Breast epithelium (tissue), 4 donors: ENCODE results near the gene PSME3. TPM values are rescaled to one million over a fixed set of nuclear protein-coding genes. Genes with fewer than 3 reads are reported as not detected.

Experiments used
- DNase-seq, 2 donors: peaks; one replicate each; pipeline ENCODE4 v3.0.0-alpha.2; 2019; ENCODE audit warnings: low spot score in 2 of 2
- H3K27ac ChIP-seq, 2 donors: fragments of 200-600 bp; sonication (generic) in 1 of 2; one replicate each; pipeline ENCODE4 v1.5.1; 2016 to 2019; ENCODE audit warnings: mild to moderate bottlenecking in 1 of 2
- H3K27me3 ChIP-seq, 2 donors: fragments of 200-600 bp; sonication (generic) in 1 of 2; one replicate each; pipeline versions ENCODE4 v1.5.1 to v1.6.0; 2017 to 2019; ENCODE audit warnings: control low read depth in 1 of 2, mild to moderate bottlenecking in 1 of 2
- H3K36me3 ChIP-seq: fragments of 200-600 bp; one replicate; pipeline ENCODE4 v1.5.1; 2019
- H3K4me1 ChIP-seq, 2 donors: fragments of 200-600 bp; sonication (generic); one replicate each; pipeline ENCODE4 v1.5.1; 2016 to 2019; ENCODE audit warnings: control low read depth in 1 of 2
- H3K4me3 ChIP-seq, 3 donors: fragments of 200-600 bp; sonication (generic); 1 replicate in 2 of 3; 2 replicates in 1 of 3; pipeline ENCODE4 v1.5.1; 2016 to 2019; ENCODE audit warnings: mild to moderate bottlenecking in 3 of 3, moderate library complexity in 2 of 3
- H3K9me3 ChIP-seq, 2 donors: fragments of 200-600 bp; sonication (generic) in 1 of 2; one replicate each; pipeline ENCODE4 v1.5.1; 2016 to 2019; ENCODE audit warnings: control low read depth in 1 of 2
- CTCF ChIP-seq, 3 donors: fragments of 450-650 bp; IDR thresholded peaks; one replicate each; pipeline ENCODE4 v1.5.1; 2016 to 2017; ENCODE audit warnings: antibody characterized with exemption in 3 of 3, mild to moderate bottlenecking in 3 of 3, moderate library complexity in 3 of 3
- POLR2A ChIP-seq: fragments of 450-650 bp; IDR thresholded peaks from one replicate; pipeline ENCODE4 v1.6.1; 2016; ENCODE audit warnings: antibody characterized with exemption, mild to moderate bottlenecking, moderate library complexity
- POLR2AphosphoS5 ChIP-seq, 3 donors: sonication (generic); formaldehyde crosslinking; IDR thresholded peaks; one replicate each; pipeline ENCODE4 v1.6.1; 2017; ENCODE audit warnings: antibody characterized with exemption in 3 of 3
- intact Hi-C: fragments of 100-400 bp; cut with DNase I; formaldehyde crosslinking; loops from one replicate; pipeline ENCODE4 v1.15.1; 2023; ENCODE audit warnings: low total_unique reads
- total RNA-seq, 3 donors: library from RNA; depleted of rRNA; stranded (reverse); fragments of >200 nt; gene quantifications; one replicate each; pipeline ENCODE4 v1.1.0, GENCODE V29; 2016

PSME3 gene
- total RNA-seq, 3 donors from 2014 or later, result 59.3 to 74.7 (median 73.9) TPM

GRCh38 chr17:42803074-42803883, 29.9 kb upstream of the PSME3 start:
- no peak overlapping the region for H3K4me3 ChIP-seq
- intact Hi-C loops, result no loop called here
- TF ChIP-seq POLR2A (no peak), CTCF (IDR thresholded peaks at IDR 0.05) (no peak), POLR2AphosphoS5 (IDR thresholded peaks at IDR 0.05) (no peak)
- H3K9me3 ChIP-seq, result no peaks in the 10 kb centered on the region
- no peaks in the 10 kb centered on the region for H3K36me3 ChIP-seq
- H3K27ac ChIP-seq, result peak overlapping the region; percentile 83 to 85
- no peak for DNase-seq
- H3K4me1 ChIP-seq, result no peaks in the 10 kb centered on the region
- no peaks in the 10 kb centered on the region for H3K27me3 ChIP-seq

GRCh38 chr17:42804918-42805367, 28.3 kb upstream of the PSME3 start:
- peak overlapping the region; percentile 83 to 85 for H3K27ac ChIP-seq
- intact Hi-C loops, result no loop called here
- H3K4me3 ChIP-seq, result no peak overlapping the region
- no peaks in the 10 kb centered on the region for H3K27me3 ChIP-seq
- DNase-seq, result no peak
- no peak for TF ChIP-seq POLR2A
- peak in 1 of 3 donors; percentile 53 for TF ChIP-seq POLR2AphosphoS5 (IDR thresholded peaks at IDR 0.05)
- H3K4me1 ChIP-seq, result no peaks in the 10 kb centered on the region
- H3K36me3 ChIP-seq, result no peaks in the 10 kb centered on the region
- H3K9me3 ChIP-seq, result no peaks in the 10 kb centered on the region

GRCh38 chr17:42806249-42806648, 26.9 kb upstream of the PSME3 start:
- no peak for DNase-seq
- Histone ChIP-seq H3K27me3 (no peaks in the 10 kb centered on the region), H3K4me3 (no peak overlapping the region), H3K9me3 (no peaks in the 10 kb centered on the region), H3K27ac (no peak overlapping the region), H3K4me1 (no peaks in the 10 kb centered on the region), H3K36me3 (peaks cover 4% of the 10 kb centered on the region)
- TF ChIP-seq CTCF (IDR thresholded peaks at IDR 0.05) (no peak), POLR2AphosphoS5 (IDR thresholded peaks at IDR 0.05) (no peak), POLR2A (no peak)
- intact Hi-C loops, result no loop called here

- no peaks in the 10 kb centered on the region for H3K27me3 ChIP-seq
- H3K9me3 ChIP-seq, result no peaks in the 10 kb centered on the region
- no peak for TF ChIP-seq CTCF (IDR thresholded peaks at IDR 0.05)
- no peak for TF ChIP-seq POLR2AphosphoS5 (IDR thresholded peaks at IDR 0.05)
- TF ChIP-seq POLR2A, result no peak
- no peaks in the 10 kb centered on the region for H3K4me1 ChIP-seq
- H3K36me3 ChIP-seq, result peaks cover 4% of the 10 kb centered on the region
- H3K27ac ChIP-seq, result no peak overlapping the region
- H3K4me3 ChIP-seq, result no peak overlapping the region
- intact Hi-C loops, result no loop called here
- peak in 1 of 2 donors; percentile 37 for DNase-seq
Measured at GRCh38 chr17:42809250-42809649, 23.9 kb upstream of the PSME3 start.

- H3K27ac ChIP-seq, result no peak overlapping the region
- intact Hi-C loops, result no loop called here
- H3K4me3 ChIP-seq, result no peak overlapping the region
- peaks cover 15% of the 10 kb centered on the region for H3K36me3 ChIP-seq
- H3K27me3 ChIP-seq, result no peaks in the 10 kb centered on the region
- H3K4me1 ChIP-seq, result no peaks in the 10 kb centered on the region
- H3K9me3 ChIP-seq, result no peaks in the 10 kb centered on the region
- DNase-seq, result no peak
- TF ChIP-seq POLR2A, result no peak
- no peak for TF ChIP-seq POLR2AphosphoS5 (IDR thresholded peaks at IDR 0.05)
- TF ChIP-seq CTCF (IDR thresholded peaks at IDR 0.05), result no peak
Measured at GRCh38 chr17:42814633-42815399, 18.4 kb upstream of the PSME3 start.
